Gastrocnemius medialis (tissue), 4 donors: Measurements from ENCODE around the gene SPDYE18.
"Not testable (repeated sequence)": the region's sequence is repeated elsewhere in the genome, so short reads cannot be mapped to it uniquely, and the experiment has no call there.

Source experiments
- POLR2A ChIP-seq, 2 donors: fragments of 450-650 bp; IDR thresholded peaks; one replicate each; pipeline ENCODE4 v1.6.1; 2017; ENCODE audit warnings: antibody characterized with exemption in 2 of 2, mild to moderate bottlenecking in 2 of 2, moderate library complexity in 2 of 2
- TF ChIP-seq, protein P1 (sequence below), 5 experiments: fragments of 450-650 bp in 3 of 5; fragments of 200-600 bp in 2 of 5; sonication (generic) in 2 of 5; IDR thresholded peaks in 4 of 5; conservative IDR thresholded peaks in 1 of 5; 1 replicate in 4 of 5; 2 replicates in 1 of 5; pipeline ENCODE4 v1.5.1; 2016 to 2019; ENCODE audit warnings: antibody characterized with exemption in 5 of 5, mild to moderate bottlenecking in 3 of 5, moderate library complexity in 3 of 5

DNA sequence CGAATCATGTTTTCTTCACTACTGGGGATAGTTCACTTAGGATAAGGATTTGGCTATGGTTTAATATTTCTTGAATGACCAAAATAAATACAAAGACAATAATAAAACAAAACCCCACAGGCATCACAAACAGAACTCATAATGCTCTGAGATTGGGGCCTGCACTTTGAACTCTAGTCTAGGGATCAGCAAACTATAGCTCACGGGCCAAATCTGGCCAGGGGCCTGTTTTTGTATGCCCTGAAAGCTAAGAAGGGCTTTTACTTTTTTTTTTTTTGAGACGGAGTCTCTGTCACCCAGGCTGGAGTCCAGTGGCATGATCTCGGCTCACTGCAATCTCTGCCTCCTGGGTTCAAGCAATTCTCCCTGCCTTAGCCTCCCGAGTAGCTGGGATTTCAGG is 14.7 kb upstream of the SPDYE18 start:
- TF ChIP-seq, protein P1, sequence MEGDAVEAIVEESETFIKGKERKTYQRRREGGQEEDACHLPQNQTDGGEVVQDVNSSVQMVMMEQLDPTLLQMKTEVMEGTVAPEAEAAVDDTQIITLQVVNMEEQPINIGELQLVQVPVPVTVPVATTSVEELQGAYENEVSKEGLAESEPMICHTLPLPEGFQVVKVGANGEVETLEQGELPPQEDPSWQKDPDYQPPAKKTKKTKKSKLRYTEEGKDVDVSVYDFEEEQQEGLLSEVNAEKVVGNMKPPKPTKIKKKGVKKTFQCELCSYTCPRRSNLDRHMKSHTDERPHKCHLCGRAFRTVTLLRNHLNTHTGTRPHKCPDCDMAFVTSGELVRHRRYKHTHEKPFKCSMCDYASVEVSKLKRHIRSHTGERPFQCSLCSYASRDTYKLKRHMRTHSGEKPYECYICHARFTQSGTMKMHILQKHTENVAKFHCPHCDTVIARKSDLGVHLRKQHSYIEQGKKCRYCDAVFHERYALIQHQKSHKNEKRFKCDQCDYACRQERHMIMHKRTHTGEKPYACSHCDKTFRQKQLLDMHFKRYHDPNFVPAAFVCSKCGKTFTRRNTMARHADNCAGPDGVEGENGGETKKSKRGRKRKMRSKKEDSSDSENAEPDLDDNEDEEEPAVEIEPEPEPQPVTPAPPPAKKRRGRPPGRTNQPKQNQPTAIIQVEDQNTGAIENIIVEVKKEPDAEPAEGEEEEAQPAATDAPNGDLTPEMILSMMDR (IDR thresholded peaks at IDR 0.05 in 4 of 5, conservative IDR thresholded peaks at IDR 0.05 in 1 of 5): not testable (repeated sequence)
- not testable (repeated sequence) for TF ChIP-seq POLR2A (IDR thresholded peaks at IDR 0.05)
